GM12864 (cell line): ENCODE measurements around the gene OSR1.

ENCODE experiments used
- DNase-seq: peaks from one replicate; pipeline ENCODE4 v3.0.0-alpha.2; 2011; ENCODE audit warnings: low read depth
- H3K4me3 ChIP-seq: 2 replicates; pipeline ENCODE4 v1.5.1; 2011; ENCODE audit warnings: mild to moderate bottlenecking, low read depth, low read length, control low read depth
- TF ChIP-seq, protein P1 (sequence below): IDR thresholded peaks from 2 replicates; pipeline ENCODE4 v1.5.1; 2011; ENCODE audit warnings: low read depth, mild to moderate bottlenecking, moderate library complexity, low read length, control low read depth, inconsistent platforms; ENCODE audit errors: missing control alignments

The OSR1 gene

DNA sequence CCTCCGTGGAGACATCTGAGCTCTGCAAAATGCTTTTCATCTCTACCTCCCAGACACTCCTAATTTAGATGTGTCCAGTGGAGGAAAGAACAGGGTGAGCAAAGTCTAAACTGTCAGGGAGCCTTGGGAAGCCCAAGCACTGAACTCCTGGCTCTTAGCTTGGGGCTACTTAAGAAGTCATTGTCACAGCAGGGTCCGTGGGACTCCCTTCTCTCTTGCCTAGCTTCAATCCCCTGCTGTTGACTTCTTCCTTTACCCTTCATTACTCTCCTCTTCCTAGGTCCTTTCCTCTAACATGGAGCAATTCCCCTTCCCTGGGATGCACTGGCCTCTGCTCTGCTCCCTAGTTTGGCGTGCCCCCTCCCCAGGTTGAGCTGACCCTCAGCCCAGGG, 3.4 kb downstream of the OSR1 start:
- DNase-seq: no peak
- no peak overlapping the region for H3K4me3 ChIP-seq
- TF ChIP-seq, protein P1, sequence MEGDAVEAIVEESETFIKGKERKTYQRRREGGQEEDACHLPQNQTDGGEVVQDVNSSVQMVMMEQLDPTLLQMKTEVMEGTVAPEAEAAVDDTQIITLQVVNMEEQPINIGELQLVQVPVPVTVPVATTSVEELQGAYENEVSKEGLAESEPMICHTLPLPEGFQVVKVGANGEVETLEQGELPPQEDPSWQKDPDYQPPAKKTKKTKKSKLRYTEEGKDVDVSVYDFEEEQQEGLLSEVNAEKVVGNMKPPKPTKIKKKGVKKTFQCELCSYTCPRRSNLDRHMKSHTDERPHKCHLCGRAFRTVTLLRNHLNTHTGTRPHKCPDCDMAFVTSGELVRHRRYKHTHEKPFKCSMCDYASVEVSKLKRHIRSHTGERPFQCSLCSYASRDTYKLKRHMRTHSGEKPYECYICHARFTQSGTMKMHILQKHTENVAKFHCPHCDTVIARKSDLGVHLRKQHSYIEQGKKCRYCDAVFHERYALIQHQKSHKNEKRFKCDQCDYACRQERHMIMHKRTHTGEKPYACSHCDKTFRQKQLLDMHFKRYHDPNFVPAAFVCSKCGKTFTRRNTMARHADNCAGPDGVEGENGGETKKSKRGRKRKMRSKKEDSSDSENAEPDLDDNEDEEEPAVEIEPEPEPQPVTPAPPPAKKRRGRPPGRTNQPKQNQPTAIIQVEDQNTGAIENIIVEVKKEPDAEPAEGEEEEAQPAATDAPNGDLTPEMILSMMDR: no peak

GRCh38 chr2:19353721-19354050, 4.7 kb downstream of the OSR1 start:
- H3K4me3 ChIP-seq: no peak overlapping the region
- DNase-seq: no peak

DNA sequence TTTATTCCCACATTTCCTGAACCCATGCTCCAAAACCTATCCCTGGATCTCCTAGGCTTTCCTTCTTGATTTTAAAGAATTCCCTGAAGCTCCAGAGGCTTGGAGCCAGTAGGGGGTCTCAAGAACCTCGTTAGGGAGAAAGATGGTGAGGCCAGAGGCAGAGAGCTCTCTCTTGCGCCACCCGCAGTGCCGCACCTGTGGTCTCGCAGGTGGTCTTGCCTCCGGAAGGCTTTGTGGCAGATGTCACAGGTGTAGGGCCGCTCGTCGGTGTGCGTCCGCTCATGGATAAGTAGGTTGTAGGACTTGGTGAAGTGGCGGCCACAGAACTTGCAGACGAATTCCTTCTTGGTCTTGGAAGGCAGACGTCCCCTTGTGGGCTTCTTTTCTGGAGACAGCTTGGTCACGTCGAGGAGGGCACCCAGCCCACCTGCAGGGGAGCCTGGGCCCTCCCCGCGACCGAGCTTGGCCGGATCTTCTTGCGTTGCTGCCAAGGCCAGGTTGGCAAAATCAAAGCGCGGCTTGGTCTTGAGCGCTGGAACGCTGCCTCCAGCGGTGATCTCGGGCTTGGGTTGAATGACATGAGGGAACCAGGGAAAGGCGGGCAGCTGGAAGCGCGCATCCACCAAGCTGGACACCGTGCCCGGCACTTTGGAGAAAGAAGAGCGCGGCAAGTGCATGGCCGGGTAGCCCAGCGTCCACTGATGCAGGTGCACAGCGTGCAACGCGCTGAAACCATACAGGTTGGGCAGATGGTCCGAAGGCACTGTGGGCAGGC, 5.3 kb downstream of the OSR1 start:
- no peak overlapping the region for H3K4me3 ChIP-seq
- TF ChIP-seq, protein P1: no peak
- DNase-seq: no peak

More at GRCh38 chr2:19353721-19354050, 4.7 kb downstream of the OSR1 start:
- TF ChIP-seq, protein P1: no peak

- TF ChIP-seq, protein P1: no peak
- DNase-seq: no peak
- no peak overlapping the region for H3K4me3 ChIP-seq
These were observed 6.3 kb downstream of the OSR1 start for GRCh38 chr2:19351899-19352697.

- H3K4me3 ChIP-seq: no peak overlapping the region
- TF ChIP-seq, protein P1: no peak
- DNase-seq: no peak
These were observed 6.9 kb downstream of the OSR1 start for GRCh38 chr2:19351499-19351898.

DNA sequence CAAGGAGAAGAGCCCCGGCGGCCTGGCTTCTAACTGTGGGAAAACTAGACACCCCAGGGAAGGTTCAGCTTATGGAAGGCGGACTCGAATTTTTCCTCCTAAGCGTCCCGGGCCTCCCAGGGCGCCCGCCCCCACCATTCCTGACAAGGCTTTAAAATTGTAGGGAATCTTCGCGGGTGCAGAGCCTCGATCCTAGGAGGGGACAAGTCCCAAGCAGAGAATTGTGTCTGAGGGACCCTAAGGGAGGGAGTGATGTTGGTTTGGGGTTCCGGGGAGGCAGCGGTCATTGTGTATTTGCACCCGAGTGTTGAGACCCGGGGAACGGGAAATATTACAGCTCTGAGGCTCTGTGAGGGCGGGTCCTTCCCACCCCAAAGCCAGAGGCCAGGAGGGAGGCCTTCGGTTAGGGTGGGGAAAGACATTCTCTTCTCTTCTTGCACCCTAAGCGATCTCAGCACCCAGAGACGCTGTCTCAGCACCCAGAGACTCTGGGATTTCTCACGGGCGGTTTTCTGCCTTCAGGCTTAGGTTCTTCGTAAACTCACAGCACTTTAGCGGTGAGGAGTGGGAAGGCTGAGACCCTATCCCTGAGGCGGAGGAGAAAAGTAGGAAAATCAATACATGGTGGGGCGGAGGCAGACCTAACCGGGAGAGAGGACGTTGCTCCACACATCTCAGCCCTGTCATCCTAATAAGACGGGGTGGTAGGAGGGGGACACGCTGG, 7.6 kb downstream of the OSR1 start:
- no peak for DNase-seq
- TF ChIP-seq, protein P1: no peak
- no peak overlapping the region for H3K4me3 ChIP-seq
